Retinal pigment epithelial cell (primary cell): ENCODE measurements around the gene CILP2.
A peak's percentile ranks its signal among the peaks of the same experiment; 100 is the strongest.

ENCODE experiments used
- DNase-seq: peaks from one replicate; pipeline ENCODE4 v3.0.0-alpha.2; 2010; ENCODE audit warnings: low read depth
- H3K4me3 ChIP-seq: 2 replicates; pipeline ENCODE4 v1.5.1; 2011; ENCODE audit warnings: mild to moderate bottlenecking, low read length, control low read depth, moderate library complexity
- CTCF ChIP-seq: conservative IDR thresholded peaks from 2 replicates; pipeline ENCODE4 v1.5.1; 2011; ENCODE audit warnings: low read depth, low read length, control low read depth, inconsistent platforms

The CILP2 gene

GRCh38 chr19:19554074-19555023 lies 16.3 kb downstream of the CILP2 start:
- TF ChIP-seq CTCF = peak; percentile 78
- no peak for DNase-seq
- no peak overlapping the region for H3K4me3 ChIP-seq

GRCh38 chr19:19558055-19558454 lies 20.0 kb downstream of the CILP2 start:
- no peak for DNase-seq
- no peak overlapping the region for H3K4me3 ChIP-seq
- no peak for TF ChIP-seq CTCF

GRCh38 chr19:19558636-19559035 lies 20.6 kb downstream of the CILP2 start:
- TF ChIP-seq CTCF = no peak
- DNase-seq = no peak
- H3K4me3 ChIP-seq = no peak overlapping the region

GRCh38 chr19:19559931-19560330 lies 21.9 kb downstream of the CILP2 start:
- H3K4me3 ChIP-seq = no peak overlapping the region
- TF ChIP-seq CTCF = no peak
- no peak for DNase-seq

- DNase-seq = no peak
- no peak overlapping the region for H3K4me3 ChIP-seq
- TF ChIP-seq CTCF = no peak
Measured at GRCh38 chr19:19561946-19562664, 24.0 kb downstream of the CILP2 start.

- H3K4me3 ChIP-seq = no peak overlapping the region
- DNase-seq = no peak
- TF ChIP-seq CTCF = peak; percentile 15
Measured at GRCh38 chr19:19562665-19563347, 24.7 kb downstream of the CILP2 start.
